Natural killer cell (primary cell): Measurements from ENCODE around the gene VPS9D1. TPM values are rescaled to one million over a fixed set of nuclear protein-coding genes. Genes with fewer than 3 reads are reported as not detected.

Experiments
- ATAC-seq, 3 donors: fragments of 150-1000 bp in 2 of 3; fragments of 200-7000 bp in 1 of 3; cut with Tn5 transposase; 1 replicate in 1 of 3; 2 replicates in 2 of 3; pipeline ENCODE4 v1.10.0; 2021; ENCODE audit warnings: mild to moderate bottlenecking in 2 of 3, moderate library complexity in 2 of 3
- DNase-seq, 2 donors: peaks; one replicate each; pipeline versions ENCODE4 v3.0.0 to v3.0.0-alpha.2; 2013 to 2021; ENCODE audit warnings: mixed read lengths in 1 of 2
- H3K27ac ChIP-seq: one replicate; pipeline ENCODE4 v1.5.1; 2013; ENCODE audit warnings: mild to moderate bottlenecking, low read length
- H3K27me3 ChIP-seq: one replicate; pipeline ENCODE4 v1.6.1; 2013; ENCODE audit warnings: low read length; ENCODE audit not compliant: control insufficient read depth, insufficient read depth
- H3K36me3 ChIP-seq: one replicate; pipeline ENCODE4 v1.6.1; 2013; ENCODE audit warnings: low read length; ENCODE audit not compliant: control insufficient read depth, insufficient read depth
- H3K4me1 ChIP-seq: one replicate; pipeline ENCODE4 v1.6.1; 2013; ENCODE audit warnings: low read length; ENCODE audit not compliant: control insufficient read depth, insufficient read depth
- H3K4me3 ChIP-seq: one replicate; pipeline ENCODE4 v1.5.1; 2013; ENCODE audit warnings: low read length
- H3K9me3 ChIP-seq: one replicate; pipeline ENCODE4 v1.6.1; 2013; ENCODE audit warnings: low read length; ENCODE audit not compliant: control insufficient read depth, insufficient read depth
- H3K27ac Mint-ChIP-seq, 2 donors: one replicate each; pipeline ENCODE4 v1.8.0; 2022; ENCODE audit warnings: mild to moderate bottlenecking in 2 of 2, mixed read lengths in 2 of 2, moderate library complexity in 1 of 2
- H3K27me3 Mint-ChIP-seq, 2 donors: one replicate each; pipeline ENCODE4 v1.8.0; 2022; ENCODE audit warnings: low read depth in 2 of 2, mixed read lengths in 2 of 2
- H3K36me3 Mint-ChIP-seq: one replicate; pipeline ENCODE4 v1.8.0; 2022; ENCODE audit warnings: mixed read lengths
- H3K4me1 Mint-ChIP-seq, 2 donors: one replicate each; pipeline ENCODE4 v1.8.0; 2022; ENCODE audit warnings: mixed read lengths in 2 of 2
- H3K4me3 Mint-ChIP-seq: one replicate; pipeline ENCODE4 v1.8.0; 2022; ENCODE audit warnings: mild to moderate bottlenecking, moderate library complexity, mixed read lengths
- H3K9me3 Mint-ChIP-seq, 2 donors: one replicate each; pipeline ENCODE4 v1.8.0; 2022; ENCODE audit warnings: mixed read lengths in 2 of 2
- CTCF ChIP-seq: fragments of 200-600 bp; IDR thresholded peaks from one replicate; pipeline ENCODE4 v1.8.0; 2022; ENCODE audit warnings: antibody characterized with exemption
- WGBS: methylation state at CpG from one replicate; pipeline ENCODE4 v1.1.7; 2013; ENCODE audit warnings: missing lambda C conversion rate; ENCODE audit not compliant: insufficient coverage; 5-methylcytosine and 5-hydroxymethylcytosine counted together
- intact Hi-C: fragments of 100-400 bp; cut with micrococcal nuclease; formaldehyde crosslinking; loops from one replicate; pipeline ENCODE4 v1.14.2; 2022
- total RNA-seq, 4 donors: library from RNA; stranded (reverse); fragments of 120-200 nt in 1 of 4; gene quantifications; one replicate each; pipeline versions ENCODE4 v1.2.3 to v1.2.4, GENCODE V29; 2013 to 2022

The VPS9D1 gene
- total RNA-seq, 3 donors from 2014 or later (not counting 1 experiment from before 2014, with no cell fraction given) = 31.7 to 43.0 (median 35.4) TPM

- DNase-seq = no peak
- Histone ChIP-seq H3K9me3 (no peaks in the 10 kb centered on the region), H3K4me1 (peaks cover 46% of the 10 kb centered on the region), H3K27me3 (no peaks in the 10 kb centered on the region), H3K27ac (no peak overlapping the region), H3K36me3 (peaks cover 23% of the 10 kb centered on the region), H3K4me3 (no peak overlapping the region)
- no peak for TF ChIP-seq CTCF
- no peak for ATAC-seq
- Mint-ChIP-seq H3K4me1 (peaks cover 12 to 41% of the 10 kb centered on the region in 2 donors), H3K27me3 (no peaks in the 10 kb centered on the region), H3K27ac (peak overlapping the region; percentile 23 to 80), H3K9me3 (no peaks in the 10 kb centered on the region), H3K4me3 (no peak overlapping the region), H3K36me3 (no peaks in the 10 kb centered on the region)
- 90% methylated on average over 19 of the region's 19 CpGs for WGBS
- intact Hi-C loops = no loop called here
These were observed 23.5 kb downstream of the VPS9D1 start for GRCh38 chr16:89697161-89697615.

GRCh38 chr16:89696670-89697128 lies 24.0 kb downstream of the VPS9D1 start:
- DNase-seq = peak; percentile 58 to 67
- no peaks in the 10 kb centered on the region for H3K9me3 ChIP-seq
- Mint-ChIP-seq H3K27ac (peak overlapping the region; percentile 23 to 80), H3K27me3 (no peaks in the 10 kb centered on the region), H3K9me3 (no peaks in the 10 kb centered on the region), H3K4me3 (peak overlapping the region; percentile 57), H3K4me1 (peaks cover 12 to 41% of the 10 kb centered on the region in 2 donors), H3K36me3 (no peaks in the 10 kb centered on the region)
- 22% methylated on average over 18 of the region's 18 CpGs for WGBS
- H3K4me1 ChIP-seq = peaks cover 43% of the 10 kb centered on the region
- H3K27me3 ChIP-seq = no peaks in the 10 kb centered on the region
- H3K27ac ChIP-seq = no peak overlapping the region
- intact Hi-C loops = no loop called here
- ATAC-seq = peak; percentile 25 to 44 (median 43)
- no peak overlapping the region for H3K4me3 ChIP-seq
- peaks cover 28% of the 10 kb centered on the region for H3K36me3 ChIP-seq
- TF ChIP-seq CTCF = no peak

- peaks cover 33% of the 10 kb centered on the region for H3K36me3 ChIP-seq
- no peaks in the 10 kb centered on the region for H3K27me3 Mint-ChIP-seq
- TF ChIP-seq CTCF = no peak
- H3K4me3 ChIP-seq = no peak overlapping the region
- no peak for DNase-seq
- no peak overlapping the region for H3K27ac ChIP-seq
- H3K4me1 Mint-ChIP-seq = peaks cover 12 to 41% of the 10 kb centered on the region in 2 donors
- no peaks in the 10 kb centered on the region for H3K36me3 Mint-ChIP-seq
- no peak for ATAC-seq
- H3K4me1 ChIP-seq = peaks cover 43% of the 10 kb centered on the region
- H3K9me3 Mint-ChIP-seq = no peaks in the 10 kb centered on the region
- no peaks in the 10 kb centered on the region for H3K27me3 ChIP-seq
- H3K9me3 ChIP-seq = no peaks in the 10 kb centered on the region
- H3K27ac Mint-ChIP-seq = peak overlapping the region; percentile 23 to 80
- 64% methylated on average over 25 of the region's 25 CpGs for WGBS
- peak overlapping the region; percentile 57 for H3K4me3 Mint-ChIP-seq
- intact Hi-C loops = no loop called here
These were observed 24.6 kb downstream of the VPS9D1 start for GRCh38 chr16:89695875-89696669.
